ENCODE data around the gene LRP1B. TPM values are rescaled to one million over a fixed set of nuclear protein-coding genes. Genes with fewer than 3 reads are reported as not detected.

Gene LRP1B
- total RNA-seq, 2 donors from 2014 or later = 0.91 to 1.2 TPM

- WGBS = 87% methylated on average over 3 of the region's 3 CpGs
- no peak overlapping the region for H3K4me3 ChIP-seq
- H3K27ac ChIP-seq = no peak overlapping the region
- no peaks in the 10 kb centered on the region for H3K9me3 ChIP-seq
- no peaks in the 10 kb centered on the region for H3K27me3 ChIP-seq (replicated peaks; ENCODE audit: insufficient read depth)
- no peaks in the 10 kb centered on the region for H3K4me1 ChIP-seq (replicated peaks)
- intact Hi-C loops (cut with DNase I) = no loop called here
- no peaks in the 10 kb centered on the region for H3K36me3 ChIP-seq
- DNase-seq (ENCODE audit: low spot score) = no peak
- TF ChIP-seq POLR2A (IDR thresholded peaks at IDR 0.05) (no peak), POLR2AphosphoS5 (IDR thresholded peaks at IDR 0.05) (no peak)
- TF ChIP-seq, protein P1, sequence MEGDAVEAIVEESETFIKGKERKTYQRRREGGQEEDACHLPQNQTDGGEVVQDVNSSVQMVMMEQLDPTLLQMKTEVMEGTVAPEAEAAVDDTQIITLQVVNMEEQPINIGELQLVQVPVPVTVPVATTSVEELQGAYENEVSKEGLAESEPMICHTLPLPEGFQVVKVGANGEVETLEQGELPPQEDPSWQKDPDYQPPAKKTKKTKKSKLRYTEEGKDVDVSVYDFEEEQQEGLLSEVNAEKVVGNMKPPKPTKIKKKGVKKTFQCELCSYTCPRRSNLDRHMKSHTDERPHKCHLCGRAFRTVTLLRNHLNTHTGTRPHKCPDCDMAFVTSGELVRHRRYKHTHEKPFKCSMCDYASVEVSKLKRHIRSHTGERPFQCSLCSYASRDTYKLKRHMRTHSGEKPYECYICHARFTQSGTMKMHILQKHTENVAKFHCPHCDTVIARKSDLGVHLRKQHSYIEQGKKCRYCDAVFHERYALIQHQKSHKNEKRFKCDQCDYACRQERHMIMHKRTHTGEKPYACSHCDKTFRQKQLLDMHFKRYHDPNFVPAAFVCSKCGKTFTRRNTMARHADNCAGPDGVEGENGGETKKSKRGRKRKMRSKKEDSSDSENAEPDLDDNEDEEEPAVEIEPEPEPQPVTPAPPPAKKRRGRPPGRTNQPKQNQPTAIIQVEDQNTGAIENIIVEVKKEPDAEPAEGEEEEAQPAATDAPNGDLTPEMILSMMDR (IDR thresholded peaks at IDR 0.05) = no peak
Measured at GRCh38 chr2:140512106-140512505, 1618.7 kb downstream of the LRP1B start.

- Histone ChIP-seq H3K27ac (no peak overlapping the region), H3K9me3 (no peaks in the 10 kb centered on the region), H3K4me3 (no peak overlapping the region), H3K4me1 (replicated peaks) (no peaks in the 10 kb centered on the region), H3K36me3 (no peaks in the 10 kb centered on the region), H3K27me3 (replicated peaks; ENCODE audit: insufficient read depth) (no peaks in the 10 kb centered on the region)
- WGBS = 96% methylated on average over 6 of the region's 6 CpGs
- no peak for DNase-seq (ENCODE audit: low spot score)
- TF ChIP-seq, protein P1 (IDR thresholded peaks at IDR 0.05) = no peak
- no peak for TF ChIP-seq POLR2AphosphoS5 (IDR thresholded peaks at IDR 0.05)
- no peak for TF ChIP-seq POLR2A (IDR thresholded peaks at IDR 0.05)
- intact Hi-C loops (cut with DNase I) = no loop called here
Measured at GRCh38 chr2:140509765-140510164, 1621.1 kb downstream of the LRP1B start.

DNA sequence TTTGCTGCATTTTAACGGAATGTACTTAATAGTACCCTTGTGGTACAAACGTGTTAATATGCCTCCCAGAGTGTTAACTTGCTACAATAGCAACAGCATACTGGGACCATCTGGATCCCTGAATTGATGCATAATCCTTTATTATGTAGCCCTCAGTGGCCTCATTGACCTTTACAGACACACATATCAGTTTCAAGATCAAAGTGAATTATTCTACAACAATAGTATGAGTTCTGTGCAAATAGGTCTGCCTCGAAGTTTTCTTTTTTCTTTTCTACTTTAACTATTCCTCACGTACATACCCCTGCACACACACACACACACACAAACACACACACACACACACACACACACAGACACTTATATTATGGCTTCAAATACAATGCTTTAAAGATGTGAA is 1622.1 kb downstream of the LRP1B start:
- Histone ChIP-seq H3K4me3 (no peak overlapping the region), H3K36me3 (no peaks in the 10 kb centered on the region), H3K27ac (no peak overlapping the region), H3K27me3 (replicated peaks; ENCODE audit: insufficient read depth) (no peaks in the 10 kb centered on the region), H3K4me1 (replicated peaks) (no peaks in the 10 kb centered on the region), H3K9me3 (no peaks in the 10 kb centered on the region)
- intact Hi-C loops (cut with DNase I) = no loop called here
- TF ChIP-seq, protein P1 (IDR thresholded peaks at IDR 0.05) = no peak
- no peak for TF ChIP-seq POLR2A (IDR thresholded peaks at IDR 0.05)
- no peak for TF ChIP-seq POLR2AphosphoS5 (IDR thresholded peaks at IDR 0.05)
- 50% methylated on average over 4 of the region's 4 CpGs for WGBS
- no peak for DNase-seq (ENCODE audit: low spot score)

GRCh38 chr2:140506606-140507005 is 1624.2 kb downstream of the LRP1B start:
- intact Hi-C loops (cut with DNase I) = no loop called here
- no peaks in the 10 kb centered on the region for H3K9me3 ChIP-seq
- no peaks in the 10 kb centered on the region for H3K4me1 ChIP-seq (replicated peaks)
- no peak overlapping the region for H3K27ac ChIP-seq
- H3K27me3 ChIP-seq (replicated peaks; ENCODE audit: insufficient read depth) = no peaks in the 10 kb centered on the region
- no peak for DNase-seq (ENCODE audit: low spot score)
- 96% methylated on average over 2 of the region's 2 CpGs for whole genome bisulfite sequencing
- TF ChIP-seq, protein P1 (IDR thresholded peaks at IDR 0.05) = no peak
- TF ChIP-seq POLR2A (IDR thresholded peaks at IDR 0.05) (no peak), POLR2AphosphoS5 (IDR thresholded peaks at IDR 0.05) (no peak)
- H3K36me3 ChIP-seq = no peaks in the 10 kb centered on the region
- H3K4me3 ChIP-seq = no peak overlapping the region

GRCh38 chr2:140504601-140505000 is 1626.2 kb downstream of the LRP1B start:
- H3K9me3 ChIP-seq = no peaks in the 10 kb centered on the region
- TF ChIP-seq, protein P1 (IDR thresholded peaks at IDR 0.05) = no peak
- no peak for TF ChIP-seq POLR2AphosphoS5 (IDR thresholded peaks at IDR 0.05)
- TF ChIP-seq POLR2A (IDR thresholded peaks at IDR 0.05) = no peak
- no peak for DNase-seq (ENCODE audit: low spot score)
- no peak overlapping the region for H3K27ac ChIP-seq
- H3K4me3 ChIP-seq = no peak overlapping the region
- no peaks in the 10 kb centered on the region for H3K4me1 ChIP-seq (replicated peaks)
- H3K36me3 ChIP-seq = no peaks in the 10 kb centered on the region
- intact Hi-C loops (cut with DNase I) = no loop called here
- 65% methylated on average over 2 of the region's 2 CpGs for WGBS
- no peaks in the 10 kb centered on the region for H3K27me3 ChIP-seq (replicated peaks; ENCODE audit: insufficient read depth)
